HG03097 (cell line): Measurements from ENCODE around the gene CACNA2D4.

Source experiments
- ATAC-seq: cut with Tn5 transposase; IDR thresholded peaks from one replicate; pipeline ENCODE4 v1.9.1; 2021; ENCODE audit not compliant: unreplicated experiment, low FRiP score

The CACNA2D4 gene

DNA sequence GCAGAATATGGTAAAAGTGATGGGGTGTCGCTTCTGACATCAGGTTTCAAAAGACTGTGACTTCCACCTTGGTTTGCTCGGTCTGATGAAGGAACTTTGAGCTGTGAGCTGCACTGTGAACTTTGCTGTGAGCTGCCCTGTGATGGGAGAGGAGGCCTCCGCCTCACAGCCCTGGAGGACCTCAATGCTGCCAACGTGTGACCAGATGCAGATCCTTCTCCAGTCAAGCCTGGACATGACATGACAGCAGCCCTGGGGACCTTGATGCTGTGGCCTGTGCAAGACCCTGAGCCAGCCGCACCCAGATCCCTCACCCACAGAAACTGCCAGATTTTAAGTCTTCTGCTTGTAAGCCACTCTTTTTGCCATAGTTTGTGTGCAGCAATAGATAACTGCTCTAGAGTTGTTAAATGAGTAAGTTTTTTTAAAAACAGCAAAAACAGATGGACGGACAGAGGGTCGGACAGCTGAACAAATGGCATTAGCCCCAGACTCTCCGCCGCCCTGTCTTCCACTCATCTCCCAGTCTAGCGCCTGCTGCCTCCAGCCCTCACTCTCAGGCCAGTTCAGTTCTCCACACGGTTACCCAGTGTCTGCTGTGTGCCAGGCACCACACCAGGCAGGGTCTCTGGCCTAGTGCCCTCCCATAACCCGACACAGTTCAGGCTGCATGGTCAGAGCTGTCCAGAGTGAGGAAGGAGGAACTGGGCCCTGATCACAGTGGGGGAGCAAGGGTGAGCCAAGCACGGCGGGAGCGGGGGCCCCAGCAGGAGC lies 111.2 kb downstream of the CACNA2D4 start:
- no peak for ATAC-seq

- no peak for ATAC-seq
Measured at GRCh38 chr12:1806301-1807086, 112.0 kb downstream of the CACNA2D4 start.

- no peak for ATAC-seq
Measured at GRCh38 chr12:1805441-1806081, 112.9 kb downstream of the CACNA2D4 start.

DNA sequence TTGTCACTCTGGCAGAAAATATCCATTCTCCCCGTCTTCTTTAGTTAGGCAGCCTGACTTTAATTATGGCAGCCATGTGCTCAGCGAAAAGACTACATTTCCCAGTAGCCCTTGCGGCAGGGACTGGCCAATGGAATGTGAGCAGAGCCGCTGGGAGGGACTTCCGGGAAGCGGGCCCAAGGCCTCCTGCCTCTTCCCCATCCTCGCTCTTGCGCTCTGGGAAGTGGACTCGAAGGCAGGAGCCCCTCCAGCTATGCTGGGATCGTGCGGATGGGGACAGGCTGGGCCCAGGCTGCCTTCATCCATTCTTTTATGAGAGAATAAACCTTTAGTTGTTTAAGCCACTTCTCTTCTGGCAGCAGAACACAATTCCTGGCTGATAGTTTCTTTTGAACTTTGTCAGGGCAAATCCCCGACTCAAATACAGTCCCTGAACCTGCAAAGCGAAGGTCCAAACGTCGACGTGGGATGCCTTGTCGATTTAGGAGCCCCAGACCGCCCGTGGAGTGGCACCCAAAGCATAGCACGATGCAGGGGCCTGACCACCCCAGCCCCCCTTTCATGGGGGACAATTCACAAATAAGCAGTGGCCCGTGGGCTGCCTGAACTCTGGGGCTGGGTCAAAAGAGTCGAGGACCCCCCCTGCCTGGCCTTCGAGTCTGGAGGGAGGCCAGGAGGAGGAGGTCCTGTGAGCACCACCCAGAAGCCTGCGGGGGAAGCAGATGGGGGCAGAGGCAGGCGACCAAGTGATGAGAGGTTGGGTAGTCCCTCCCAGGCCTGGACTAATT lies 113.7 kb downstream of the CACNA2D4 start:
- ATAC-seq = peak; percentile 89

DNA sequence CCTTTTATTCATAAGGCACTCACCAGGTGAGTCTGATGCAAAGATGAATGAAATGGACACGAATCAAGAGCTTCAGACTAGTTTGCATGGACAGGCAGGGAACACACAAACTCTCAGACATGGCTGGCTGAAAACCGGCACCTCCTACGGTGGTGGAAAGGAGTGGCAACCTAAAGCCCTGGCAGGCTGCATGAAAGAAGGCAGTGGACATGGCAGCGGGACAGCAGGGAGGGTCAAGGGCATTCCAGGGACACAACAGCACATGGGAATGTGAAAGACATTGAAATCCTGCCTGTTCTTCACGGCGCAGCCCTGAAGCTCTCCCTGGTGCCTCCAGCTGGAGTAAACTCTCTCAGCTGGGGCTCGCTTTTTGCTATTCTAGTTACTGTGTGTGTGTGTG lies 114.7 kb downstream of the CACNA2D4 start:
- ATAC-seq = no peak

GRCh38 chr12:1801303-1801975 lies 117.0 kb downstream of the CACNA2D4 start:
- no peak for ATAC-seq

DNA sequence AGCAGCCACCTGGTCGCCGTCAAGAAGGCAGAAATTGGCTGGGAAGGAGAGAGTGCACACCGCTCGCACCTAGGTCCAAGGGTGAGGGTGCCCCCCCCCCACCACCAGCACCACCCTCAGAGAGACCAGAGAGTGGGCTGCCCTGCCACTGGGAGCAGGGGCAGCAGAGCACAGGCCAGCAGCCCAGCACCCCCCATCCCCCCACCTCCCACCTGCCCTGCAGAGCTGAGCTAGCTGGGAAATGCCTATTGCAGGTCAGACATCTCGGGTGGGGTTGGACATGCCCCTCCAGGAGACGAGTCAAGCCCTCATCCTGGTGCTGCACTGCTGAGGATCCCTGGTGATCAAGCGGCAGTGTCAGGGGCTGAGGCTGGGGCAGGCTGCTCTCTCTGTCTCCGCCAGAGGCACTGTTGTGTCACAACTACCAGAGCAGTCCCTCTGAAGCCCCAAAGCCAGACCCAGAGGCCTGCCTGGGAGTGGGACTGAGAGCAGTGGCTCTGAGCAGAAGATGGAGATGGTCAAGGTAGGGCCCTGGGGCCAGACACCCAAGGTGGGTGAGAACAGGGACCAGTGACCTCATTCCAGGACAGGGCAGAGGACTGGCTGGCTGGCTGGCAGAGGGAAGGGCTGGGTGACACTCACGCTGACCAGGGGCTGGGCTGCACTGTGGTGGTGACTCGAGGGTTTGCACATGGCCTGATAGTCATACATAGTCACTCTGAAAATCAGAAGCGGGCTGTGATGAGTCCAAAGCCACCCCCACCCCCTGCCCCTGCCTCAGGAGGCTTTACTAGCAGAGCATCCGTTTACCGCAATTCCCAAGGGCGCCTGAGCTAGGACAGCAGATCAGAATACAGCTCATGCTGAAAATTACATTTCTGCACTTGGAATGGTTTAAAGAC lies 117.8 kb downstream of the CACNA2D4 start:
- no peak for ATAC-seq

DNA sequence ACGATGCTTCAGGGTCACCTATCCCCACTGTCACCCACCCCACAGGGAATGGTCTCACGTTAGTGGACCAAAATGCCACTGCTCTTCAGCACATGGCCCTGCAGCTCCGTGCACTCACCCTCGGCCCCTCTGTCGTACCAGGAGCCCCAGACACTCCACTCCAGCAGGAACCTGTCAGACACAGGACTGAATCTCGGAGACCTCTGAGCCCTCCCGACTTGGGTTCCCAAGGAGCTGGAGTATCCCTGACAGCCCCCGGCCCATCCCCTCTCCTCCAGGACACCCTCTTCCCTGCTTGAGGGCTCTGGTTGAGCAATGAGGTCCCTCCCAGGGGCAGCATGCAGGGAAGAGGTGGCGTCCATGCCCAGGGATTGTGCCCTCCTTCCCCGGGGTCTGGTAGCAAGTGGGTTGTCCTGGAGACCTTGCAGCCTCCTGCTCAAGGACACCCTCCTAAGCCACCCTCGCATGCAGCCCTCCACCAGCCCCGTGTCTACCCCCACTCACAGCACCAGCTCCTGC lies 118.5 kb downstream of the CACNA2D4 start:
- no peak for ATAC-seq

DNA sequence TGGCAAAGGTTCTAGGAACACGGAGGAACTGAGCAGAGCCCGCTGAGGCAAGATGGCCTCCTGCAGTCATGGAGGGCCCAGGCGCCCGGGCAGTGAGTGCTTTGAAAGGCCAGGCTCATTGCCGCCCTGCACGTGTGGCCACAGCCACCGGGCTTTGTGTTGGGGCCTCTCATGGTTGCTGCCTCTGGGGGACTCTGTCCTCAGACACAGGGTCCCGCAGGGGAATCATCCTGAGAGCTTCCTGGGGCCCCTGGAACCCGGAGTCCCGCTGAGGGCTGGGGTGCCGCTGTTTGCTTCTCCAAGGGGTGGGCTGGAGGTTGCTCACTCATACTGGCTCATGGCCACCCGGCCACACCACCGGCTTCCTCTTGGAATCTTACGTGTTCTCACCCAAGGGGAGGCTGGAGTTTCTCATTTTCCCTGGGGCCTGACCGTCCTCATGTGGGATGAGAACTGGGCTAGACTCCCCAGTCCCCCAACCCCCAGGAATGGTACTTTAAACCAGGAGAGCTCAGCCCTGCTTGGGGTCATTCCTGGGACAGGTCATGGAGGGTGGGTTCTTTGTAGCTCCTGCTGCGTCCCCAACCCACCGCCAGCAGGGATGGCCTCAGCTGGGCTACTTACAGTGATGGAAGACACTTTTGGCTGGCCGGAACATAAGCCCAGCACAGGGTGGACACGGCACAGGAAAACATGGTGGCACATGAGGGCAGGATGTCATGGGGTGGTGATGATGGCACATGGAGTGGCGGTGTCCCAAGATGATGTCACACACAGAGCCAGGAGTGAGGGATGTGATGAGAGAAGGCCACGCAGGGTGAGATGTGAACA lies 119.2 kb downstream of the CACNA2D4 start:
- ATAC-seq = no peak

DNA sequence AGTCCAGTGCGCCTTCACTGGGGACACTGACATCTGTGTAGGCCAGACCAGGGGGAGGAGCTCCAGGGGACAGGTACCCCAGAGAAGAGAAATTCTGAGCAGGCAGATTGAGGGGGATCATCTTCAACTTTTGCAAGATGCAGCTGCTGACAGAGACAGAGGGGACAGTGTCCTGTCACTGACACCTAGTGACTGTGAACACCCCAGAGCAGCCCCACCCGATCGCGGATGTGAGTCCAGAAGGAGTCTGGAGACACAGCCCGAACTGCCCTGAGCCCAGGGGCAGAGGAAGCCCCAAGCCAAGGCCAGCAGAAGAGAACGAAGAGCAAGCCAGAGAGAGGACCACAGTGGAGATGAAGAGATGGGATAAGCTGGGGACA lies 119.8 kb downstream of the CACNA2D4 start:
- no peak for ATAC-seq

GRCh38 chr12:1797991-1798640 lies 120.3 kb downstream of the CACNA2D4 start:
- no peak for ATAC-seq

DNA sequence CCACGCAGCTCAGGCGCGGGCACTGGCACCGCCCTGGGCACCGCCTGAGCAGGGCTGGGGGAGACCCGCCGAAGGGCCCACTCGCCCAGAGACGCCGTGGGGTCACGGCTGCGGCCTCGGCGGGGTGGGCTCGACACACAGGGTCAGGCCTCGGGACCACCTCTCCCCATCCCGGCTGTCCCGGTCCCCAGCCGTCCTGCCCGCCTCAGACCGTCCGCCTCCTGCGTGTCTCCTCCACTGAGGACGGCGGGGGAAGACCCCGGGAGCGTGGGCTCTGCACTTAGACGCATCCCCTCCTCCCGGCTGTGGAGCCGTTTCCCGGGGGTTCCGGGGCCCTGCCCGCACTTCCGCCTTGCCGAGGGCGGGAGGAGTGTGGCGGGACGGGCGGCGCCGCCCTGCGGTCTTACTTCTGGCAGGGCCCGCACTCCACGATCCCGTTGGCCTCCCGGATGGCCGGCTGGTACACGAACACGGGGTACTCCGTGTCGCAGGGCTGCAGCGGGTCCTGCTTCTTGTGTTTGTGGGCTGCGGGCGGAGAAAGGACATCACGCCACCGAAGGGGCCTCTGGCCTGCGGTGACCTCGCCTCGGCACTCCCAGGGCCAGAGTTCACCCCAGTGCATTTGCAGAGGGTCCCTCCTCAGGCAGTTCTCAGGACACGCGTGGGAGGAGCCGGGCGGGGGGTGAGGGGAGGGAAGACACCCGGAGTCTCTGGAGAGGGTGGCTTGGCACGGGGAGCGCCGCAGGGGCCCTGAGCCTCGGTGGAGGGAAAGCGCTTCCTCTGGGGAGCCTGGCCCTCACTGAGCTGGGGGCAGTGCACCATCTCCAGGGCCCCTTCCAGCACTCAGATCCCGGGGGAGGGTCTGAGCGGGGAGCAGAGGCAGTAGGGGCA lies 121.2 kb downstream of the CACNA2D4 start:
- ATAC-seq = no peak

- ATAC-seq = no peak
Measured at GRCh38 chr12:1796515-1797010, 121.9 kb downstream of the CACNA2D4 start.

DNA sequence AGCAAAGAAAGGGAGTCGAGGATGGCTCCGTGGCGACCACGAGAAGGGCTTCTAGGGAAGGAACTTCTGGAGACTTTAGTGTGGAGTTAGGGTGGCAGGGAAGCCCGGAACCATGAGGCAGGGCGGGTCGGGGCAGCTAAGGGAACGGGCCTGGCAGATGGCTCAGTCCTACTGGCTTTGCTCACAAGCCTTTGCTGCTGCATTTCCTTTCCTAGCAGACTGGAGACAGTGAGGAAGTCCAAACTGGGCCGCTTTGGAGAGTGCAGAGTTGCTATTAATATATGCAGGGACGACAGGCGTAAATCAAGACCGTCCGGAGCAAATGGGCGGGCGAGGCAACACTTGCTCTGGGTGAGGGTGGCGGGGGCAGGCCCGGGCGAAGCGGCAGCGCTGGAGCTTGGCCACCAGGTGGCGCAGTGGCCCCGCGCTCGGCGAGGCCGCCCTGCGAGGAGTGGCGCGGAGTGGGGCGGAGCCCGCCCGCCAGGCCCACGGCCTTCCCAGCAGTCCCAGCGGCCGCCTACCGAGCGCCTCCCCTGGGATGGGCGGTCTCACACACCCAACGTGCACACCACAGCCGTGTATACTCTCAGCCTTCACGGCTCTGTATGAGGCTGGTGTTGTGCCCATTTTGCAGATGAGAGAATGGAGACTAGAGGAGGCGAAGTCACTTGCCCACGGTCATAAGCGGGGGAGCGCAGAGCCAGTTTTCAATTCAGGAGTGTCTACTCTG lies 122.5 kb downstream of the CACNA2D4 start:
- peak; percentile 81 for ATAC-seq

- no peak for ATAC-seq
Measured at GRCh38 chr12:1795221-1795784, 123.1 kb downstream of the CACNA2D4 start.
